ENCODE measurements around the gene NOX4. TPM values are rescaled to one million over a fixed set of nuclear protein-coding genes. Genes with fewer than 3 reads are reported as not detected.
"Not testable (repeated sequence)": the region's sequence is repeated elsewhere in the genome, so short reads cannot be mapped to it uniquely, and the experiment has no call there.

Gene NOX4
- total and polyA plus RNA-seq, 10 of the 15 experiments (the other 5 are each of a cell fraction or from before 2014, with no cell fraction given) = not detected

- H3K36me3 ChIP-seq (ENCODE audit: control insufficient read depth in 2 of 2, insufficient read depth in 2 of 2, low read length in 1 of 2); SMC1A ChIA-PET (ENCODE audit: uncharacterized antibody, unreplicated experiment); H3K4me1 ChIP-seq (ENCODE audit: control insufficient read depth, insufficient read depth, low read length); in situ Hi-C loops (cut with MboI); ATAC-seq; H3K27me3 ChIP-seq (replicated peaks in 1 of 2; ENCODE audit: control insufficient read depth in 2 of 2, insufficient read depth in 2 of 2, low read length in 1 of 2); H3K4me2 ChIP-seq (ENCODE audit: control insufficient read depth, insufficient read depth); BruUV-seq (replicated peaks); FAIRE-seq; RAD21 ChIA-PET (ENCODE audit: unreplicated experiment); H3K79me2 ChIP-seq (ENCODE audit: control insufficient read depth, insufficient read depth, low read length); H3K9me3 ChIP-seq (replicated peaks; ENCODE audit: control insufficient read depth, insufficient read depth, low read length); intact Hi-C loops (cut with micrococcal nuclease; ENCODE audit: unreplicated experiment); H3K4me3 ChIP-seq; POLR2A ChIA-PET; H3K9ac ChIP-seq (ENCODE audit: control insufficient read depth, insufficient read depth, low read length); H2AFZ ChIP-seq (ENCODE audit: control insufficient read depth, low read depth, low read length); H4K20me1 ChIP-seq (ENCODE audit: control insufficient read depth, insufficient read depth); CTCF ChIA-PET; DNase-seq (ENCODE audit: low read depth, low spot score); H3K27ac ChIP-seq (ENCODE audit: control insufficient read depth, insufficient read depth): not testable (repeated sequence)
- WGBS (ENCODE audit: insufficient coverage, insufficient replicate concordance, low lambda C conversion rate, missing lambda C conversion rate) = 6% methylated on average over 7 of the region's 7 CpGs
These were observed 64.7 kb downstream of the NOX4 start for GRCh38 chr11:89426501-89426900.

DNA sequence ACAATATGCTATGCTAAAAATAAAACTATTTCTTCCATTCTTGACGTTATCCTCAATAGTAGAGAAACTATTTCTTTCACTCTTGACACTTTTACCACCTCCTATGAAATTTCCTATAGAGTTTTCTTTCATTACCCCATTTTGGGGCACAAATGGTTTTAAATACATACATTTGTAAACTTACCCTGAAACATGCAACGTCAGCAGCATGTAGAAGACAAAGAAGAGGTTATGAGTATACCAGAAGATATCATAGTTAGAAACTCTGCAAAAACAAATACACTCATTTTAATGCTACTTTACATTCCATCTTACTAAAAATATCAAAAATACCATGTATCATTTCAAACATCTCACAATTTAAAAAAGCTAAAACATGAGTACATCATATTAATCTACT lies 69.5 kb downstream of the NOX4 start:
- POLR2A ChIA-PET = no interaction called here
- H3K4me1 ChIP-seq (ENCODE audit: control insufficient read depth, insufficient read depth, low read length) = no peaks in the 10 kb centered on the region
- H3K79me2 ChIP-seq (ENCODE audit: control insufficient read depth, insufficient read depth, low read length) = no peaks in the 10 kb centered on the region
- no peaks in the 10 kb centered on the region for H3K9me3 ChIP-seq (replicated peaks; ENCODE audit: control insufficient read depth, insufficient read depth, low read length)
- RAD21 ChIA-PET (ENCODE audit: unreplicated experiment) = no interaction called here
- in situ Hi-C loops (cut with MboI) = no loop called here
- intact Hi-C loops (cut with micrococcal nuclease; ENCODE audit: unreplicated experiment) = no loop called here
- no peaks in the 10 kb centered on the region for H3K27me3 ChIP-seq (replicated peaks in 1 of 2; ENCODE audit: control insufficient read depth in 2 of 2, insufficient read depth in 2 of 2, low read length in 1 of 2)
- no peak for FAIRE-seq
- CTCF ChIA-PET = no interaction called here
- no peaks in the 10 kb centered on the region for H4K20me1 ChIP-seq (ENCODE audit: control insufficient read depth, insufficient read depth)
- H3K36me3 ChIP-seq (ENCODE audit: control insufficient read depth in 2 of 2, insufficient read depth in 2 of 2, low read length in 1 of 2) = no peaks in the 10 kb centered on the region
- H3K27ac ChIP-seq (ENCODE audit: control insufficient read depth, insufficient read depth) = no peak overlapping the region
- no peak overlapping the region for H3K4me3 ChIP-seq
- ATAC-seq = no peak
- no peak overlapping the region for H2AFZ ChIP-seq (ENCODE audit: control insufficient read depth, low read depth, low read length)
- no peak overlapping the region for H3K9ac ChIP-seq (ENCODE audit: control insufficient read depth, insufficient read depth, low read length)
- no peak overlapping the region for H3K4me2 ChIP-seq (ENCODE audit: control insufficient read depth, insufficient read depth)
- no peak for DNase-seq (ENCODE audit: low read depth, low spot score)
- 0% methylated on average over 2 of the region's 2 CpGs for WGBS (ENCODE audit: insufficient coverage, insufficient replicate concordance, low lambda C conversion rate, missing lambda C conversion rate)
- TF ChIP-seq BACH1 (IDR thresholded peaks at IDR 0.05; ENCODE audit: borderline replicate concordance) = no peak
- no peak for TF ChIP-seq NRF1 (conservative IDR thresholded peaks at IDR 0.05; ENCODE audit: low read depth, low read length)
- TF ChIP-seq ATF7 (IDR thresholded peaks at IDR 0.05; ENCODE audit: low read depth) = no peak
- TF ChIP-seq ESRRA (IDR thresholded peaks at IDR 0.05; ENCODE audit: low read length) = no peak
- no peak for TF ChIP-seq DPF2 (IDR thresholded peaks at IDR 0.05)
- TF ChIP-seq, protein P1, sequence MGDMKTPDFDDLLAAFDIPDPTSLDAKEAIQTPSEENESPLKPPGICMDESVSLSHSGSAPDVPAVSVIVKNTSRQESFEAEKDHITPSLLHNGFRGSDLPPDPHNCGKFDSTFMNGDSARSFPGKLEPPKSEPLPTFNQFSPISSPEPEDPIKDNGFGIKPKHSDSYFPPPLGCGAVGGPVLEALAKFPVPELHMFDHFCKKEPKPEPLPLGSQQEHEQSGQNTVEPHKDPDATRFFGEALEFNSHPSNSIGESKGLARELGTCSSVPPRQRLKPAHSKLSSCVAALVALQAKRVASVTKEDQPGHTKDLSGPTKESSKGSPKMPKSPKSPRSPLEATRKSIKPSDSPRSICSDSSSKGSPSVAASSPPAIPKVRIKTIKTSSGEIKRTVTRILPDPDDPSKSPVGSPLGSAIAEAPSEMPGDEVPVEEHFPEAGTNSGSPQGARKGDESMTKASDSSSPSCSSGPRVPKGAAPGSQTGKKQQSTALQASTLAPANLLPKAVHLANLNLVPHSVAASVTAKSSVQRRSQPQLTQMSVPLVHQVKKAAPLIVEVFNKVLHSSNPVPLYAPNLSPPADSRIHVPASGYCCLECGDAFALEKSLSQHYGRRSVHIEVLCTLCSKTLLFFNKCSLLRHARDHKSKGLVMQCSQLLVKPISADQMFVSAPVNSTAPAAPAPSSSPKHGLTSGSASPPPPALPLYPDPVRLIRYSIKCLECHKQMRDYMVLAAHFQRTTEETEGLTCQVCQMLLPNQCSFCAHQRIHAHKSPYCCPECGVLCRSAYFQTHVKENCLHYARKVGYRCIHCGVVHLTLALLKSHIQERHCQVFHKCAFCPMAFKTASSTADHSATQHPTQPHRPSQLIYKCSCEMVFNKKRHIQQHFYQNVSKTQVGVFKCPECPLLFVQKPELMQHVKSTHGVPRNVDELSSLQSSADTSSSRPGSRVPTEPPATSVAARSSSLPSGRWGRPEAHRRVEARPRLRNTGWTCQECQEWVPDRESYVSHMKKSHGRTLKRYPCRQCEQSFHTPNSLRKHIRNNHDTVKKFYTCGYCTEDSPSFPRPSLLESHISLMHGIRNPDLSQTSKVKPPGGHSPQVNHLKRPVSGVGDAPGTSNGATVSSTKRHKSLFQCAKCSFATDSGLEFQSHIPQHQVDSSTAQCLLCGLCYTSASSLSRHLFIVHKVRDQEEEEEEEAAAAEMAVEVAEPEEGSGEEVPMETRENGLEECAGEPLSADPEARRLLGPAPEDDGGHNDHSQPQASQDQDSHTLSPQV (IDR thresholded peaks at IDR 0.05) = no peak
- TF ChIP-seq ZNF274 (IDR thresholded peaks at IDR 0.05; ENCODE audit: insufficient read depth, insufficient read length) = no peak
- TF ChIP-seq POLR2AphosphoS5 (IDR thresholded peaks at IDR 0.05; ENCODE audit: low read length) = no peak
- TF ChIP-seq GABPA (IDR thresholded peaks at IDR 0.05; ENCODE audit: low read depth) = no peak
- no peak for TF ChIP-seq SRF (IDR thresholded peaks at IDR 0.05; ENCODE audit: low read depth in 2 of 2, low read length in 2 of 2)
- no peak for TF ChIP-seq MYB (IDR thresholded peaks at IDR 0.05; ENCODE audit: borderline replicate concordance, low read depth, low read length)
- TF ChIP-seq SMC3 (IDR thresholded peaks at IDR 0.05; ENCODE audit: borderline replicate concordance, low read length) = no peak
- BruUV-seq (replicated peaks) = no TSS peak
- SMC1A ChIA-PET (ENCODE audit: uncharacterized antibody, unreplicated experiment) = no interaction called here

Measured in GM12878 (cell line).